Activated CD8-positive, alpha-beta memory T cell treated with anti-CD3 and anti-CD28 coated beads for 24 hours (primary cell): Measurements from ENCODE around the gene INO80C.

Source experiments
- DNase-seq: peaks from one replicate; pipeline ENCODE4 v3.0.0-alpha.2; 2020

Gene INO80C

GRCh38 chr18:35485852-35486251, 11.9 kb downstream of the INO80C start:
- DNase-seq = no peak

- DNase-seq = no peak
These were observed 13.7 kb downstream of the INO80C start for GRCh38 chr18:35484034-35484433.

GRCh38 chr18:35481960-35482366, 15.8 kb downstream of the INO80C start:
- no peak for DNase-seq

- DNase-seq = no peak
These were observed 17.7 kb downstream of the INO80C start for GRCh38 chr18:35479911-35480586.

GRCh38 chr18:35478520-35479435, 19.0 kb downstream of the INO80C start:
- no peak for DNase-seq

- no peak for DNase-seq
These were observed 19.8 kb downstream of the INO80C start for GRCh38 chr18:35477974-35478373.

GRCh38 chr18:35477497-35477896, 20.3 kb downstream of the INO80C start:
- no peak for DNase-seq

- no peak for DNase-seq
These were observed 22.9 kb downstream of the INO80C start for GRCh38 chr18:35474884-35475283.

GRCh38 chr18:35473562-35473961, 24.2 kb downstream of the INO80C start:
- DNase-seq = no peak

GRCh38 chr18:35470435-35470834, 27.3 kb downstream of the INO80C start:
- DNase-seq = no peak

- no peak for DNase-seq
These were observed 28.0 kb downstream of the INO80C start for GRCh38 chr18:35469725-35470124.

GRCh38 chr18:35468711-35469110, 29.0 kb downstream of the INO80C start:
- no peak for DNase-seq

GRCh38 chr18:35467624-35468016, 30.1 kb downstream of the INO80C start:
- DNase-seq = no peak

GRCh38 chr18:35466815-35467623, 30.7 kb downstream of the INO80C start:
- no peak for DNase-seq

- DNase-seq = no peak
These were observed 31.4 kb downstream of the INO80C start for GRCh38 chr18:35466334-35466733.

- DNase-seq = no peak
These were observed 32.4 kb downstream of the INO80C start for GRCh38 chr18:35465329-35465728.

GRCh38 chr18:35464831-35465279, 32.9 kb downstream of the INO80C start:
- no peak for DNase-seq

- no peak for DNase-seq
These were observed 33.9 kb downstream of the INO80C start for GRCh38 chr18:35463827-35464226.

- DNase-seq = no peak
These were observed 34.7 kb downstream of the INO80C start for GRCh38 chr18:35463050-35463449.

GRCh38 chr18:35460736-35461161, 37.0 kb downstream of the INO80C start:
- no peak for DNase-seq

- no peak for DNase-seq
These were observed 37.8 kb downstream of the INO80C start for GRCh38 chr18:35459997-35460396.

GRCh38 chr18:35458677-35459441, 38.9 kb downstream of the INO80C start:
- DNase-seq = no peak
